ENCODE measurements around the gene ACOT7.

ACOT7 gene

GRCh38 chr1:6351480-6352137 is 42.0 kb downstream of the ACOT7 start:
- TF ChIP-seq CTCF (IDR thresholded peaks at IDR 0.05; ENCODE audit: low read length) (no peak), EZH2phosphoT487 (IDR thresholded peaks at IDR 0.05; ENCODE audit: low read length) (no peak)
- H3K4me3 ChIP-seq (ENCODE audit: low read length) = no peak overlapping the region
- no peak overlapping the region for H3K4me2 ChIP-seq (ENCODE audit: low read depth, low read length)
- H3K27me3 ChIP-seq (replicated peaks; ENCODE audit: insufficient read depth, low read length) = no peaks in the 10 kb centered on the region
- H4K20me1 ChIP-seq (ENCODE audit: insufficient read depth, low read length) = no peaks in the 10 kb centered on the region
- H3K9me3 ChIP-seq (replicated peaks; ENCODE audit: insufficient read depth, low read length) = no peaks in the 10 kb centered on the region
- H3F3A ChIP-seq (ENCODE audit: insufficient read depth, low read length) = no peaks in the 10 kb centered on the region
- H3K9ac ChIP-seq (ENCODE audit: low read length) = no peak overlapping the region
- peaks cover 14% of the 10 kb centered on the region for H3K79me2 ChIP-seq (ENCODE audit: low read length)
- DNase-seq = no peak
- H3K36me3 ChIP-seq (replicated peaks; ENCODE audit: insufficient read depth, low read length) = no peaks in the 10 kb centered on the region
- H3K9me2 ChIP-seq (replicated peaks; ENCODE audit: insufficient read depth, low read length) = no peaks in the 10 kb centered on the region
- H3K4me1 ChIP-seq (ENCODE audit: low read length) = no peaks in the 10 kb centered on the region
- H3K27ac ChIP-seq (ENCODE audit: low read length) = no peak overlapping the region
- no peak overlapping the region for H2AFZ ChIP-seq (ENCODE audit: low read length)

GRCh38 chr1:6350416-6351088 is 43.0 kb downstream of the ACOT7 start:
- Histone ChIP-seq H3K9ac (ENCODE audit: low read length) (no peak overlapping the region), H3K9me3 (replicated peaks; ENCODE audit: insufficient read depth, low read length) (no peaks in the 10 kb centered on the region), H3K36me3 (replicated peaks; ENCODE audit: insufficient read depth, low read length) (no peaks in the 10 kb centered on the region), H3K9me2 (replicated peaks; ENCODE audit: insufficient read depth, low read length) (no peaks in the 10 kb centered on the region), H3F3A (ENCODE audit: insufficient read depth, low read length) (no peaks in the 10 kb centered on the region), H3K27me3 (replicated peaks; ENCODE audit: insufficient read depth, low read length) (no peaks in the 10 kb centered on the region), H4K20me1 (ENCODE audit: insufficient read depth, low read length) (no peaks in the 10 kb centered on the region), H2AFZ (ENCODE audit: low read length) (no peak overlapping the region), H3K4me3 (ENCODE audit: low read length) (no peak overlapping the region), H3K4me2 (ENCODE audit: low read depth, low read length) (no peak overlapping the region), H3K79me2 (ENCODE audit: low read length) (peaks cover 8% of the 10 kb centered on the region), H3K27ac (ENCODE audit: low read length) (no peak overlapping the region), H3K4me1 (ENCODE audit: low read length) (no peaks in the 10 kb centered on the region)
- no peak for DNase-seq
- TF ChIP-seq EZH2 (optimal IDR thresholded peaks at IDR 0.05; ENCODE audit: low read depth, low read length) = no peak
- no peak for TF ChIP-seq CTCF (IDR thresholded peaks at IDR 0.05; ENCODE audit: low read length)

GRCh38 chr1:6349254-6349943 is 44.2 kb downstream of the ACOT7 start:
- H3K79me2 ChIP-seq (ENCODE audit: low read length) = peaks cover 7% of the 10 kb centered on the region
- no peaks in the 10 kb centered on the region for H3K27me3 ChIP-seq (replicated peaks; ENCODE audit: insufficient read depth, low read length)
- H2AFZ ChIP-seq (ENCODE audit: low read length) = no peak overlapping the region
- TF ChIP-seq EZH2 (optimal IDR thresholded peaks at IDR 0.05; ENCODE audit: low read depth, low read length) = no peak
- TF ChIP-seq CTCF (IDR thresholded peaks at IDR 0.05; ENCODE audit: low read length) = no peak
- no peak for TF ChIP-seq EZH2phosphoT487 (IDR thresholded peaks at IDR 0.05; ENCODE audit: low read length)
- no peak overlapping the region for H3K4me3 ChIP-seq (ENCODE audit: low read length)
- no peak overlapping the region for H3K27ac ChIP-seq (ENCODE audit: low read length)
- no peaks in the 10 kb centered on the region for H3K36me3 ChIP-seq (replicated peaks; ENCODE audit: insufficient read depth, low read length)
- no peaks in the 10 kb centered on the region for H3K9me3 ChIP-seq (replicated peaks; ENCODE audit: insufficient read depth, low read length)
- H3K4me2 ChIP-seq (ENCODE audit: low read depth, low read length) = no peak overlapping the region
- H3K4me1 ChIP-seq (ENCODE audit: low read length) = no peaks in the 10 kb centered on the region
- H3F3A ChIP-seq (ENCODE audit: insufficient read depth, low read length) = no peaks in the 10 kb centered on the region
- no peaks in the 10 kb centered on the region for H4K20me1 ChIP-seq (ENCODE audit: insufficient read depth, low read length)
- H3K9me2 ChIP-seq (replicated peaks; ENCODE audit: insufficient read depth, low read length) = no peaks in the 10 kb centered on the region
- H3K9ac ChIP-seq (ENCODE audit: low read length) = no peak overlapping the region
- no peak for DNase-seq
